HG03439 (cell line): Measurements from ENCODE around the gene CYTH1.

Experiments used
- ATAC-seq: cut with Tn5 transposase; IDR thresholded peaks from one replicate; pipeline ENCODE4 v1.9.1; 2021; ENCODE audit warnings: mild to moderate bottlenecking, moderate library complexity; ENCODE audit not compliant: unreplicated experiment

The CYTH1 gene

DNA sequence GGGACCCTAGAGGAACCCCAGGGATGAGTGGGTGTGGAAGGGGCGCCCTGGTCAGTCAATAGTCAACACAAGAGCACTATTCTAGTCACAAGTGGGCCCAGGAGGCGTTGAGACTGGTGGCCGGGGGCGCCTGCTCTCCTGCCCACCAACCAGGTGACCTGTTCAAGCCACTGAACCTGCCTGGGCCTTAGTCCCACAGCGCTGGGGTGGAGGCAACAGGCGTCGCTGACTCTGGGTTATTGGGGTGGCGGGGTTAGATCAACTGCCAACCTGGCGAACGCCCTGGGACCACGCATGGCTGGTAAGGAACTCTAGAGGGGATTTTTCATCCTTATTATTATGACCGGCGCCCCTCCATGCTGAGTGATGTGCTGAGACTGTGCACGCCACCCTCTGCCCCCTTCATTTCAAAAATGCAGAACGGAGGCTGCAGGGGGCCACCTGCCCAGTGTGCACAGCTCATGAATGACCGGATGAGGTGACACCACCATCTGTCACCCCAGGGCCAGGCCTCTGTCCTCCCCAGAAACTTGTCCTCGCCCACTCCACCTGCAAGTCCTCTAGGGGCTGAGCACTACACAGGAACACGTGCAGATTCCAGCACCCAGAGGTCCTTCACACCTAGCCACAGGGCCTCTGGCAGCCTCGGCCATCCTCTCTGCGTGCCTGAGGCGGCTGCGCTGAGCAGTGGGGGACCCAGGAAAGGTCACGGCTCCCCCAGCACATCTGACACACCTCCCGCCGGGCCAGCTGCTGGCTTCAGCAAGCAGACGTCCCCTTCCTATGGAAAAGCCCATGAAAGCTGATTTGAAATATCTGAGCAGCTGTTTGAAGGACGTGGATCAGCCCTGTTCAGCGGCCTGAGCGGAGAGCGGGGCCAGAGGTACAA, 153.3 kb downstream of the CYTH1 start:
- ATAC-seq = no peak

DNA sequence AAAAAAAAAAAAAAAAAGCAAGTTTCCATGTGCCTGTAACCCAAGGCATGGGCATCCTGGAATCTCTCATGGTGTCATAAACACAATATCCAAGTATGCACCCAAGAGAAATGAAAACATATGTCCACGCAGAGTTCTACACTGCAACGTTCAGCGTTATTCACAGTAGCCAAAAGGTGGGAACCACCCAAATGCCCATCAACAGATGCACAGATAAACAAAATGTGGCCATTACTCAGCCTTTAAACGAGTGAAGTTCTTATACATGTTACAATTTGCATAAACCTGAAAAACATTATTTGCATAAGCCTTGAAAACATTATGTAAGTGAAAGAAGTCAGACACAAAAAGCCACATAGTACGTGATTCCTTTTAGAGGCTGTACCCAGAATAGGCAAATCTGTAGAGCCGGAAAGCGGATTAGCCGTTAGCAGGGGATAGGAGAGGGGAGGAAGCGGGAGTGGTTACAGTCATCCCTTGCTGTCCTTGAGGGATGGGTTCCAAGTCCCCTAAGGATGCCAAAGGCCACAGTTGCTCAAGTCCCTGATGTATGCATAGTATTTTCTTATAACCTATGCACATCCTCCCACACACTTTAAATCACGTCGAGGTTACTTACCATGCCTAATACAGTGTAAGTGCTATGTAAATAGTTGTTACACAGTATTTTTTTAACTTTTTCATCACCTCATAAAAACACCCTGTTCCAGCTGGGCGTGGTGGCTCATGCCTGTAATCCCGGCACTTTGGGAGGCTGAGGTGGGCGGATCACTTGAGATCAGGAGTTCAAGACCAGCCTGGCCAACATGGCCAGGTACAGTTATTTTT, 157.5 kb downstream of the CYTH1 start:
- ATAC-seq = no peak
